Stimulated activated CD8-positive, alpha-beta memory T cell treated with anti-CD3 and anti-CD28 coated beads, Interleukin-2, amount 100 ng/mL, for 1 hour (primary cell): ENCODE data around the gene IPO13.

Source experiments
- DNase-seq, 2 donors: peaks; one replicate each; pipeline ENCODE4 v3.0.0-alpha.2; 2020; ENCODE audit warnings: low read depth in 2 of 2

IPO13 gene

GRCh38 chr1:43987159-43987902 is 40.6 kb downstream of the IPO13 start:
- no peak for DNase-seq

DNA sequence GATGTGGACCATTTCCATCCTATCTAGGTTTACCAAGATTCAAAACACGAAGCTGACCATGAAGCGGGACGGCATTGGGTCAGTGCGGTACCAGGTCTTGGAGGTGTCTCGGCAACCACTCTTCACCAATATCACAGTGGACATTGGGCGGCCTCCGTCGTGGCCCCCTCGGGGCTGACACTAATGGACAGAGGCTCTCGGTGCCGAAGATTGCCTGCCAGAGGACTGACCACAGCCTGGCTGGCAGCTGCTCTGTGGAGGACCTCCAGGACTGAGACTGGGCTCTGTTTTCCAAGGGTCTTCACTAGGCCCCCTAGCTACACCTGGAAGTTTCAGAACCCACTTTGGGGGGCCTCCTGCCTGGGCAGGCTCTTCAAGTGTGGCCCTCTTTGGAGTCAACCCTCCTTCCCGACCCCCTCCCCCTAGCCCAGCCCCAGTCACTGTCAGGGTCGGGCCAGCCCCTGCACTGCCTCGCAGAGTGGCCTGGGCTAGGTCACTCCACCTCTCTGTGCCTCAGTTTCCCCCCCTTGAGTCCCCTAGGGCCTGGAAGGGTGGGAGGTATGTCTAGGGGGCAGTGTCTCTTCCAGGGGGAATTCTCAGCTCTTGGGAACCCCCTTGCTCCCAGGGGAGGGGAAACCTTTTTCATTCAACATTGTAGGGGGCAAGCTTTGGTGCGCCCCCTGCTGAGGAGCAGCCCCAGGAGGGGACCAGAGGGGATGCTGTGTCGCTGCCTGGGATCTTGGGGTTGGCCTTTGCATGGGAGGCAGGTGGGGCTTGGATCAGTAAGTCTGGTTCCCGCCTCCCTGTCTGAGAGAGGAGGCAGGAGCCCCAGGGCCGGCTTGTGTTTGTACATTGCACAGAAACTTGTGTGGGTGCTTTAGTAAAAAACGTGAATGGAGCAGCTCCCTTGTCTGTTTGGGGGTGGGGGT is 43.8 kb downstream of the IPO13 start:
- no peak for DNase-seq

DNA sequence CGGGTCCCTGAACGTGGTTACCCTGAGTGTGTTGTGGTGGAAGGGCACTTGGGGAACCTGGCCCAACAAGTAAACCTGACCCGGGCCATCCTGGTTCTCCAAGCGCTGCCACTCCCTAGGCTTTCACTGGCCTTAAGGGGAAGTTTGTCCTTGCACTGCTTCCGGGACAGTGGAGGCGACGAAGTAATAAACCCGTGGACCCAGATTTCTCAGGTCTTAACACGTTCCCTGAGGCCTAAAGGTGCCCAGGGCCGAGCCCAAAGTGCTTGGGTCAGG is 44.4 kb downstream of the IPO13 start:
- no peak for DNase-seq

DNA sequence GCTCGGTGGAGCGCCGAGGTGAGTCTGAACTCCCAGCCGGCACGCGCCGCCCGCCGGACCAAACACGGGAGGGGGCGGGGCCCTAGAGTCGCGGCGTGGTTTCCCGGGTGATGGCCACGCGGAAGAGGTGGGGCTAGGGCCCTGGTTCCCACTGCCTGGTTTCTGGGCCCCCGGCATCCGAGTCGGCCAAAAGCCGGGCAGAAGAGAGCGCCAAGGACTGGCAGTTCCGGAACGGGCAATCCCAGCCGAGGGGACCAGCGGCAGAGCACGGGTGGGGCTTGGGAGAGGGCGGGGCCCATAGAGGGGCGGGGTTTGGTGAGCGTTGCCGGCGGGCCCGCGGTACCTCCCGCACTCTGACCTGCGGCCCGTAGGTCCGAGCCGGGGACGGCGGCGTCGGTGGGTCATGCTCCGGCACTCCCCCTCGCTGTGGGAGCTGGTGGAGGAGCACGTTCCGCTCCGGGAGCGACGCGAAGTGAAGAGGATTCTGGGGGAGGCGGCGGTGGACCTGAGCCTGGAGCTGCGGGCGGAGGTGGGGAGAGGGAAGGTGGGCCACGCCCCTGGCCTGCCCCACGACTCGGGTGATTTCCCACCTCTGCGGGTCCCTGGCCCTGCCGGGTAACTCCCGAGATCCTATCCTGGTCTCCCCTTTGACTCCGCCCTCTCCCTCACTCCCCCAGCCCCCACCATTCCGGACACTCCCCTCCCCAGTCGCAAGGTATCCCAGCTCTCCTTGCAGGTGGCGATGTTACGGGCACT is 44.9 kb downstream of the IPO13 start, which contains the start of gene CCDC24:
TSS of gene CCDC24 (plus strand) at position 124 of the 756 bp plus-strand sequence. CDS start at position 404, 280 bp downstream.
- DNase-seq = peak; percentile 48 to 55

DNA sequence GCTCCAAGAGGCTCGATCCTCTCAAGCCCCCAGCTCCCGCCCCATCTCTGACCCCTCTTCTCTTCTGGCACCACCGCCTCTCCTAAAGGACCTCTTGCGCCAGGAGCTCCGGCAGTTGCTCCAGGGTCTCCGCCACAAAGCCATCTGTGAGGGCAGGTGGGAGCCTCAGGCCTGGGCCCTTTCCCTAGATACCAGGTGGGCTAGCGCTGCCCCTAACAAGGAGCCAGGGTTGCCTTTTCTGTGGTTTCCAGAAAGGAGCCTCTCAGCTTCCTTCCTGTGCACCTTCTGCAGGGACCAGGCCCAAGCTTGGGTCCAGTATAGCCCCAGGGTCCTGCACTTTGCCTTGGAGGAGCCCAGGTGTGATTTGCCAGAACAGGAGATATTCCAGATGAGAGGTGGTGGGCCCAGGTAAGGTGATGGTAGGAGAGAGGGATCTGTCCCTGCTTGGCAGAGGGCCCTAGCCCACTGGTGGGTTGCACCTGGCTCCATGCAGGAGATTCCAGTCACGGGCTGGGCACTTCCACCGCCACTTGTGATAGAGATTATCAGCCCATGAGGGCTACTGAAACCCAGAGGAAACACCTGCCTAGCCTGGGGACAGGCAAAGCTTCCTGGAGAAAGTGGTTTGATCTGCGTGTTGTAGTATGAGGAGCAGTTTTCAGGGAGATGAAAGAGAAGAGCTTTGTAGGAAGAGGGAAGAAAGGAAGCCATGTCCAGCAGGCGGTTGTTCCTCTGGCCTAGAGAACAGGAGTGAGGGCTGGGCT is 45.7 kb downstream of the IPO13 start:
- no peak for DNase-seq

DNA sequence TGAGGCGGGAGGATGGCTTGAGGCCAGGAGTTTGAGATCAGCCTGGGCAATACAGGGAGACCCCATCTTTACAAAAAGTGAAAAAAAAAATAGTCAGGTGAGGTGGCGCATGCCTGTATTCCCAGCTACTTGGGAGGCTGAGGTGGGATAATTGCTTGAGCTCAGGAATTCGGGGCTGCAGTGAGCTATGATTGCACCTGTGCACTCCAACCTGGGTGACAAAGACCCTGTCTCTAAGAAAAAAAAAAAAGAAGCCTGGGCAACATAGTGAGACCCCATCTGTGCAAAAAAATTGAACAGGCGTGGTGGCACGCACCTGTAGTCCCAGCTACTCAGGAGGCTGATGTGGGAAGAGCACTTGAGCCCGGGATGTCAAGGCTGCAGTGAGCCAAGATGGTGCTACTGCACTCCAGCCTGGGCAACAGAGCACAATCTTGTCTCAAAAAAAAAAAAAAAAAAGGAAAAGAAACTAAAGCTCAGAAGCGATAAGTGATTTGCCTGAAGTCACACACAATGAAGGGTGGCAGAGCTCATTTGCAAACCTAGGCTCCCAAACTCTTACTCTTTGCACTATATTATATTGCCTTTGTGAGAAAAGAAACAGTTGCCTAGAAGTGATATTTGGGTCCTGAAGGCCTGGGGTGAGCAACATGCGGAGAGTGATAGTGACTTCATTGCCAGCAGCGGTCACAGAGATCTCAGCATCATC is 46.6 kb downstream of the IPO13 start:
- DNase-seq = no peak

- no peak for DNase-seq
Measured at GRCh38 chr1:43994071-43994470, 47.3 kb downstream of the IPO13 start.

GRCh38 chr1:43994794-43995790 is 48.3 kb downstream of the IPO13 start:
- DNase-seq = no peak

- no peak for DNase-seq
Measured at GRCh38 chr1:43995984-43996732, 49.4 kb downstream of the IPO13 start.

GRCh38 chr1:43996733-43997115 is 50.0 kb downstream of the IPO13 start:
- no peak for DNase-seq

- DNase-seq = no peak
Measured at GRCh38 chr1:43997295-43997999, 50.7 kb downstream of the IPO13 start.

DNA sequence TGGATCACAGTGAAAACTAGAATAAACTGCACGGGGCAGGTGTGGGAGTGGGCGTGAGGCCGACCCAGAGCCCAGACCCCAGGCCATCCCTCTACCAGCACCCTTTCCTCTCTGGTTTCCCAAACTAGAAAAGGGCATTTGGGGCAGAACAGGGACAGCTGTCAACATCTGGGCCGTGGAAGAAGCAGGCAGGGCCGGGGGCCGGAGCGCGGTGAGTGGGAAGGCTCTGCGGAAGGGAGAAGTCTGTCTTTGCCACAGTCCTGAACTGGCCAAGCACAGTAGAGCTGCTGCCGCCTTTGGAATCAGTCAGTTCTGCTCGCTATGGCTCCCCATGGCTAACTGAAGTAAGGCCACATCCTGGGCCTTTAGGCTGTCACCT is 51.2 kb downstream of the IPO13 start:
- no peak for DNase-seq

DNA sequence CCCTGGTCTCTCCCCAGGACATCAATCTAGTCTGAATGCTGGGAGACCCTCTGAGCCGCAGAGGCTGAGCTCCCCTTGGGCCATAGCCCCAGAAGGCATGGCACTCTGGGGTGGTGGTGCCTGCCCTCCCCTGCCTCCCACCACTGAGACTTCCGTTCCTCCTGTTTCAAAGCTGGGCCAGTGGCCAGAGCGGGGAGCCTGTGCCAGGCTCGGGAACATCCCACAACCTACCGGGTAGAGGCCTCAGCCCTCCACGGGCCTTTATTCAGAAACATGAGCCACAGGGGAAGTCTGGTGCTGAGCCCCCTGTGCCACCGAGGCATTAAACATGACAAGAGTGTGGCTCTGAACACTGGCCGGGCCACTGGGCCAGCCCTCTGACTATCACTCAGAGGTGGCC is 52.7 kb downstream of the IPO13 start:
- no peak for DNase-seq

- DNase-seq = no peak
Measured at GRCh38 chr1:44000122-44000665, 53.4 kb downstream of the IPO13 start.

- DNase-seq = no peak
Measured at GRCh38 chr1:44002165-44002564, 55.4 kb downstream of the IPO13 start.

DNA sequence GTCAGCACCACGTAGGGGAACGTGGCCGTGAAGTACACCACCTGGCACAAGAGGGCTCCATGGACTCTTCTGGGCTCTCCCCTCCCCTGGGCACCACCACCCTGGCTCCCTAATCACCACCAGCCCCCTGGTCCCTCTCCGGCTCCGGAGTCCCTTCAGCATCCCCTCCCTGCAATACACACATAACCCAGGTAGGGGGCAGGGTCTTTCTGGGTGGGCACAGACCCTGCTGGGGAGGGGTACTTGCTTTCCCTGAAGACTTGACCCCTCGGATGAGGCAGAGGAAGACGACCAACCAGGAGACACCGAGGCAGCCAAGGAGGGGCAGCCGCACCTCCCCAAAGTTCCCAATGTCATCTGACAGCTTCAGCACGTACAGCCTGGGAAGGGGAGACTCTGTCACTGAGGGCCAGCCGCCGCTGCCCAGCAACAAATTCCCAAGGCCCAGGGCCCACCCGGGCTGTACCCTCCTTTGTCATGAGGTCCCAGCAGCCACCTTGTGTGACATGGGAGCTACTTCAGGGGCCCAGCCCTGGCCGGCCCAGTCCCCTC is 55.9 kb downstream of the IPO13 start:
- no peak for DNase-seq

DNA sequence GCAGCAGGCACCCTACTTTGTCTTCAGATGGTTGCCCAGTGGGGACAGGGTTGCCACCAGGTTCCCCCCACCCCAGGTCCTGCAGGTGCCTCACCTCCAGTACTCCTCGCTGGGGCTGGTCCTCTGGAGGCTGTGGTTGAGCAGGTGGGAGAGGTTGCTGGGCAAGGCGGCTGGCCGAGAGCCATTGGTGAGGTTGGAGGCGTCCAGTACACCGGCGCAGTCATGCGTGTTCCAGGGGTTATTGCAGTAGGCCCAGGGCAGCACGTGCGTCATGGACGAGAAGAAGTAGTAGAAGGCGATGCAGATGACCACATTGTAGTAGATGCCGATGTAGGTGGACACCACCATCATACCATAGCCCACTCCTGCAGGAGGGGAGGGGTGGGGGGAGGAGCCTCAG is 61.5 kb downstream of the IPO13 start:
- no peak for DNase-seq

- DNase-seq = no peak
Measured at GRCh38 chr1:44010935-44011471, 64.3 kb downstream of the IPO13 start.
